Muscle layer of duodenum (tissue), 2 donors: Measurements from ENCODE around the gene TMEM204.

Experiments
- H3K27ac ChIP-seq: one replicate; pipeline ENCODE4 v1.7.0; 2013; ENCODE audit warnings: mild to moderate bottlenecking, low read length
- H3K27me3 ChIP-seq: one replicate; pipeline ENCODE4 v1.7.0; 2013; ENCODE audit warnings: low read depth, mild to moderate bottlenecking, control low read depth, low read length
- H3K36me3 ChIP-seq, 2 donors: one replicate each; pipeline ENCODE4 v1.7.0; 2013; ENCODE audit warnings: low read length in 2 of 2, control low read depth in 1 of 2, mild to moderate bottlenecking in 1 of 2; ENCODE audit not compliant: insufficient read depth in 2 of 2, control insufficient read depth in 1 of 2
- H3K4me1 ChIP-seq, 2 donors: one replicate each; pipeline ENCODE4 v1.7.0; 2013; ENCODE audit warnings: low read length in 2 of 2, mild to moderate bottlenecking in 2 of 2, control low read depth in 1 of 2, moderate library complexity in 1 of 2; ENCODE audit not compliant: insufficient read depth in 2 of 2, control insufficient read depth in 1 of 2
- H3K4me3 ChIP-seq, 2 donors: one replicate each; pipeline ENCODE4 v1.7.0; 2013; ENCODE audit warnings: low read length in 2 of 2, low read depth in 1 of 2, mild to moderate bottlenecking in 1 of 2
- H3K9me3 ChIP-seq, 2 donors: one replicate each; pipeline ENCODE4 v1.7.0; 2013; ENCODE audit warnings: low read length in 2 of 2, control low read depth in 1 of 2, mild to moderate bottlenecking in 1 of 2; ENCODE audit not compliant: control insufficient read depth in 1 of 2
- donor health status: healthy.

TMEM204 gene

DNA sequence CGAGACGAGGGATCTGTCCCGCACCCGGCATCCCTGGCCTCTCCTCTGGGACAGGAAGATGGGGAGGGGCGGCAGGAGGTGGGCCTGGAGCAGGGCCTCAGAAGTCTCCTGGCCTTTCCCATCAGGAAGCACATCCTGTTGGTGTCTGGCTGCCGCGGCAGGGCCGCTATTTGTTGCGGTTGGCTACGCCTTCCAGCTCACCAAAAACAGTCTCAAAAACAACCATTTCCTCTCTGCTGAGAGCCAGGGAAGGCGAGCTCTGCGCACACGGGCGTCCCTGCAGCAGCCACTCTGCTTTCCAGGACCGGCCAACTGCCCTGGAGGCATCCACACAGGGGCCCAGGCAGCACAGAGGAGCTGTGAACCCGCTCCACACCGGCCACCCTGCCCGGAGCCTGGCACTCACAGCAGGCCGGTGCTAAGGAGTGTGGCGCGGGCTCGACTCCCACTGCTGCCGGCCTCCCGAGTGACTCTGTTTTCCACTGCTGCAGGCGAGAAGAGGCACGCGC is at the start of gene TMEM204:
Gene TMEM204 (plus strand): TSS at position 224 of the 509 bp plus-strand sequence. CDS start 610 bp downstream, outside the sequence.
- Histone ChIP-seq H3K27me3 (no peaks in the 10 kb centered on the region), H3K36me3 (peaks cover 0 to 23% of the 10 kb centered on the region in 2 donors), H3K4me3 (peak within 1 kb of the TSS; percentile 65 to 73), H3K4me1 (peaks cover 0 to 39% of the 10 kb centered on the region in 2 donors), H3K27ac (peak within 1 kb of the TSS; percentile 53), H3K9me3 (no peaks in the 10 kb centered on the region)

- H3K9me3 ChIP-seq: no peaks in the 10 kb centered on the region
- H3K4me1 ChIP-seq: no peaks in the 10 kb centered on the region
- no peak overlapping the region for H3K27ac ChIP-seq
- H3K4me3 ChIP-seq: no peak overlapping the region
- H3K27me3 ChIP-seq: no peaks in the 10 kb centered on the region
- H3K36me3 ChIP-seq: no peaks in the 10 kb centered on the region
Observed at GRCh38 chr16:1485847-1486496, 47.5 kb upstream of the TMEM204 start.

DNA sequence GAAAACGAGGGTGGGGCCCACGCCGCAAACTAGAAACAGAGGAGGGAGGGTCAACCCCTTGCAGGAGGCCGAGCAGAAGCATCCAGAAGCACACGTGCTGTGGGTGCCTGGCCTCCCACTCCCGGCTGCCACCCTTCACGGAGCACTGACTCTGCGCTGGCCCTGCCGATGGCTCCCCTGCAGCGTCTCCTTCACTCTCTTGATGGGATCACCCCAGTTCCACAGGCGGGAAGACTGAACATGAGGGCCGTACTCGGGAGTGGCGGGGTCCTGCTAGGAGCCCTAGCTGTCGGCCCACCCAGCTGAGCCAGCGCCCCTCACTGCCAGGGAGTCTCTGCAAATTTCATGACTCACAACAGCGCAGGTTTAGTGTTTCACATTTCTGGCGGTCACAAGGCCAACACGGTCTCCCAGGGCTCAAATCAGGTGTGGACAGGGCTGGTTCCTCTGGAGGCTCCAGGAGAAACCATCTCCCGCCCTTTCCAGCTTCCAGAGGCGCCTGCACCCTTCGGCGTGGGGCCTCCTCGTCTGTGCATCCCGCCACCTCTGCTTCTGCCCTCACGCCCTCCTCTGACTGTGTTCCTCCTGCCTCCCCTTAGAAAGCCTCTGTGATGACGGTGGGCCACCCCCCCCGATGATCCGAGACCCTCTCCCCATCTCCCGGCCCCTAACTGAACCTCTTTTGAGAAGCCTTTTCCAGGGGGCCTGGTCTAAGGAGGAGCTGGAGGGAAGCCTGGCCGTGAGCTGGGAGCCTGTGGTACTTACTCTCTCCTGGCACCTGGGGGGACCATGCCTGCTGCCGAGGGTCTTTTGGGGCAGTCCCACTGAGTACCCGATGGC is 46.7 kb upstream of the TMEM204 start:
- Histone ChIP-seq H3K4me1 (no peaks in the 10 kb centered on the region), H3K9me3 (no peaks in the 10 kb centered on the region), H3K4me3 (no peak overlapping the region), H3K27me3 (no peaks in the 10 kb centered on the region), H3K36me3 (no peaks in the 10 kb centered on the region), H3K27ac (no peak overlapping the region)

DNA sequence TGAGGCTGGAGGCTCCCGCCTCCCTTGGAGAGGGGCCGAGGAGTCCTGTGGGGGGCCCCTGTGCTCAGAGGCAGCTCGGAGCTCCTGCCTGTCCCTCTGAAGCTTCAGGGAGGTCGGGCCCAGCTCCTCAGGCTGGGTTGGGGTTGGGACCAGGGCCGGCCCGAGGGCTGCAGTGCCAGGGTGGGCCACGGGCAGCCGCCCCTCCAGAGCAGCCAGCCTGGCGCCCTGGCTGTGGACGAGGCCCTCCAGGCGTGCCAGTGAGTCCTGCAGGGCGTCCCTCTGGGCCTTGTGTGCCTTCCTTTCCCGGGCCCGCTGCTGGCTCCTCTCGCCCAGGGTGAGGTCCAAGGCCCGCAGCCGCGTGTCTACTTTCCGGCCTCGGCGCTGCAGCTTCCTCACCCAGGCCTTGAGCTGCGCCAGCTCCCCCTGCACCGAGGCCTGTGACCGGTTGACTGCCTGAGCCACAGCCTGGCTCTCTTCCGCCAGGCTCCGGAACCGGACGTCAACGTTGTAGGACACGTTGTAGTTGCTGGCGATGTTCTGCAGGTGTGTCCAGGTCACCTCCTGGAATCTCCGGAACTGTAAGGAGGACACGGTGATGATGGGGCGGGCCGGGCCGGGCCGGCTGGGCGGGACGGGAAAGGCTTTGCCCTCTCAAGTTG is 45.9 kb upstream of the TMEM204 start:
- Histone ChIP-seq H3K4me1 (peaks cover 2% of the 10 kb centered on the region in 2 donors), H3K27me3 (no peaks in the 10 kb centered on the region), H3K36me3 (no peaks in the 10 kb centered on the region), H3K4me3 (no peak overlapping the region), H3K9me3 (no peaks in the 10 kb centered on the region), H3K27ac (no peak overlapping the region)

GRCh38 chr16:1488054-1488601 is 45.3 kb upstream of the TMEM204 start:
- Histone ChIP-seq H3K27ac (no peak overlapping the region), H3K4me1 (peaks cover 6 to 7% of the 10 kb centered on the region in 2 donors), H3K9me3 (no peaks in the 10 kb centered on the region), H3K27me3 (no peaks in the 10 kb centered on the region), H3K36me3 (no peaks in the 10 kb centered on the region), H3K4me3 (no peak overlapping the region)

- no peaks in the 10 kb centered on the region for H3K9me3 ChIP-seq
- H3K4me3 ChIP-seq: no peak within 1 kb of the TSS
- H3K27ac ChIP-seq: no peak within 1 kb of the TSS
- no peaks in the 10 kb centered on the region for H3K36me3 ChIP-seq
- no peaks in the 10 kb centered on the region for H3K27me3 ChIP-seq
- peaks cover 6 to 7% of the 10 kb centered on the region in 2 donors for H3K4me1 ChIP-seq
Observed at GRCh38 chr16:1488619-1489018, 44.8 kb upstream of the TMEM204 start, which contains the start of gene PTX4. Gene PTX4 (minus strand): TSS chr16:1488944. CDS start chr16:1488909, 35 bp downstream.

DNA sequence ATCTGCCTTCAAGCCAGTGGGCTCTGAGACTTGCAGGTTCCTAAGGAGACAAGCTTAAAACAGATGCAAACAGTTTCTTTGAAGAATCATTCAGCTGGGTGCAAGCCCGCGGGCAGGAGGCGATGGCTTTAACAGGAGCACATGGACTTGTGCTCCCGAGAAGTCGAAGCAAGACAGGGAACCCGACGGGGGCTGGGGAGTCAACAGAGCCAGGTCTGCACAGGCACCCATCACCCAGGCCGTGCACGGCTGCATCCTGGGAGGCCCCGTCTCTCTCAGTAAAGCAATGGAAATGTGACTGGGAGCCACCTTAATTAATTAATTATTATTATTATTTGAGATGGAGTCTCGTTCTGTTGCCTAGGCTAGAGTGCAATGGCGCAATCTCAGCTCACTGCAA is 44.4 kb upstream of the TMEM204 start:
- H3K9me3 ChIP-seq: no peaks in the 10 kb centered on the region
- H3K36me3 ChIP-seq: no peaks in the 10 kb centered on the region
- H3K27ac ChIP-seq: no peak overlapping the region
- no peaks in the 10 kb centered on the region for H3K27me3 ChIP-seq
- no peak overlapping the region for H3K4me3 ChIP-seq
- H3K4me1 ChIP-seq: peaks cover 6 to 12% of the 10 kb centered on the region in 2 donors

- peaks cover 0 to 2% of the 10 kb centered on the region in 2 donors for H3K36me3 ChIP-seq
- H3K27me3 ChIP-seq: no peaks in the 10 kb centered on the region
- H3K27ac ChIP-seq: no peak overlapping the region
- no peaks in the 10 kb centered on the region for H3K9me3 ChIP-seq
- H3K4me3 ChIP-seq: no peak overlapping the region
- H3K4me1 ChIP-seq: peaks cover 13 to 27% of the 10 kb centered on the region in 2 donors
Observed at GRCh38 chr16:1491327-1491726, 42.1 kb upstream of the TMEM204 start.

GRCh38 chr16:1492082-1492922 is 41.2 kb upstream of the TMEM204 start:
- H3K27ac ChIP-seq: peak overlapping the region; percentile 86
- no peaks in the 10 kb centered on the region for H3K27me3 ChIP-seq

GRCh38 chr16:1492923-1493745 is 40.3 kb upstream of the TMEM204 start, which contains the start of gene TELO2:
Gene TELO2 (plus strand): TSS chr16:1493360. CDS start chr16:1494282, 922 bp downstream.
- H3K27ac ChIP-seq: peak within 1 kb of the TSS; percentile 86
- H3K4me1 ChIP-seq: peaks cover 13 to 27% of the 10 kb centered on the region in 2 donors
- no peaks in the 10 kb centered on the region for H3K27me3 ChIP-seq
- H3K36me3 ChIP-seq: peaks cover 0 to 17% of the 10 kb centered on the region in 2 donors
- H3K4me3 ChIP-seq: peak within 1 kb of the TSS; percentile 69 to 93
- H3K9me3 ChIP-seq: no peaks in the 10 kb centered on the region

More at GRCh38 chr16:1492082-1492922, 41.2 kb upstream of the TMEM204 start:
- Histone ChIP-seq H3K9me3 (no peaks in the 10 kb centered on the region), H3K36me3 (peaks cover 0 to 12% of the 10 kb centered on the region in 2 donors), H3K4me1 (peaks cover 13 to 27% of the 10 kb centered on the region in 2 donors), H3K4me3 (peak overlapping the region; percentile 69 to 93)
